ENCODE results near the gene PSMG4.

Gene PSMG4

DNA sequence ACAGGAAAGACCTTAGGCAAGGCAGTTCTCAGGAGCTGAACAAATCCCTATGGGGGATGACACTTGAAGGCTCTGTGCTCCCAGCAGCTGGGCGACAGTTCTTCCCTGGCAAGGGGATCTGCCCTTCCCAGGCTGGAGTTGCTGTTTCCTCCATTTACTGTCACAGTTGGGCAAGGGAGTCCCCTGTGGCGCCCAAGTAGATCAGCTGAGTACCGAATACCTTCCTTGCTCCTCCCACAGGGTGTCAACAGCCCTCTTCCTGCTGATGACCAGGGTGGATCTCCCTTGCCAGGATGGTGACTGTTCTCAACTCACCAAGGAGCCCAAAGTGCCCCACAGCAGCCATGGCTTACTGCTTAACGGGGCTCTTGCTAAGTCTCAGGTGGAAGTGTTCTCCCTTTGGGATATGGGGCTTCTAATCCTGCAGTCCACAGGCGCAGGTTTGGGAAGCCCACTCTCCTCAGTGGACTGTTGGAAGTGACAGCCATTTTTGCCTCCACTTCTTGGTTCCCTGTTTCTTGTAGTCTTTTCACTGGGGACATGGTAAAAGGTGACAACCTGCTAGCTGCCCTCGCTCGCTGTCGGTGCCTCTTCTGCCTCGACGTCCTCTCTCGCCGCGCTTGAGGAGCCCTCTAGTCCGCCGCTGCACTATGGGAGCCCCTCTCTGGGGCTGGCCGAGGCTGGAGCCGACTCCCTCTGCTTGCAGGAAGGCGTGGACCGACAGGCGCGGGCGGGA lies 5.7 kb upstream of the PSMG4 start:
- no peak for DNase-seq

GRCh38 chr6:3253597-3253961 lies 5.2 kb upstream of the PSMG4 start:
- DNase-seq: no peak

GRCh38 chr6:3258201-3258600 lies 546 bp upstream of the PSMG4 start:
- DNase-seq: no peak

GRCh38 chr6:3259491-3259958 lies 778 bp downstream of the PSMG4 start:
- peak; percentile 29 for DNase-seq

DNA sequence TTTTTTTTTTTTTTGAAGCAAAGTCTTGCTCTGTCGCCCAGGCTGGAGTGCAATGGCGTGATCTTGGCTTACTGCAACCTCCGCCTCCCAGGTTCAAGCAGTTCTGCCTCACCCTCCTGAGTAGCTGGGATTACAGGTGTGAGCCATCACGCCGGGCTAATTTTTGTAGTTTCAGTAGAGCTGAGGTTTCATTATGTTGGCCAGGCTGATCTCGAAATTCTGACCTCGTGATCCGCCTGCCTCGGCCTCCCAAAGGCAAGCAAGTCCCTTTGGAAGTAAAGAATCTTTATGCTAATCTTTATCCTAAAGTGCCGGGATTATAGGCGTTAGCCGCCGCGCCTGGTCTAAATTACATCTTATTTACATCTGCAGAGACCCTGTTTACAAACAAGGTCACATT lies 1.5 kb downstream of the PSMG4 start:
- no peak for DNase-seq

DNA sequence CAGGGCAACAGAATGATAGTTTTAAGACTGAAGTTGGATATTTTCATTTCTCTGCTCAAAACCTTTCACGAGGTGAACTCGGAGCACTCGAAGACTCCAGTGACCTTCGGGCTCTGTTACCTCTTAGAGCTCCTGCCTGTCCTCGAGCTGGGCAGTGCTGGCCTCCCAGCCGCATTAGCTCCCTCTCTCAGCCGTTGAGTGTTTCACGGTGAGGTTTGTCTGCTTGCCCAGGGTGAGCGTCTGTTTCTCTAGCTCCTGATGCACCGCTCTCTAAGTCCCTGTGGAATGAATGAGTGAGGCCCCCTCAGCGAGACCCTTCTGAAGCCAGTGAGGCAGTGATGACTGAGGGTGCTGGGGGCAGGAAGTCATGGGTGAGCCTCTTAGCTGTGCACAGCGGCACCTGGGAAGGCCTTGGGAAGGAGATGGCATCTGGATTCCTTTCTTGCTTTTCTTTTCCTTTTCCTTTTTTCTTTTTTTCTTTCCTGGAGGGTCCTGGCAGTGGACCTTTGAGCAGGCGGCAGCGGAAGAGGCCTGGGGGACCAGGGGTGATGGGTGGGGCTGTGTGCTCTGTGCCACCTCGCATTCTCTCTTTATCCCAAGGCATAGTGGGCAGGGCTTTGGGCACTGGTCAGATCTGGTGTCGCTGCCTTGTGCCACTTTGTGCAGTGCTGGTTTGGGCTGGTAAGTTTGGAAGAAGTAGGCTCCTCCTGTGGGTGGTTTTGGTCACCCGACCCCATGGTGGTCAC lies 2.2 kb downstream of the PSMG4 start:
- no peak for DNase-seq

GRCh38 chr6:3261518-3261820 lies 2.7 kb downstream of the PSMG4 start:
- no peak for DNase-seq

DNA sequence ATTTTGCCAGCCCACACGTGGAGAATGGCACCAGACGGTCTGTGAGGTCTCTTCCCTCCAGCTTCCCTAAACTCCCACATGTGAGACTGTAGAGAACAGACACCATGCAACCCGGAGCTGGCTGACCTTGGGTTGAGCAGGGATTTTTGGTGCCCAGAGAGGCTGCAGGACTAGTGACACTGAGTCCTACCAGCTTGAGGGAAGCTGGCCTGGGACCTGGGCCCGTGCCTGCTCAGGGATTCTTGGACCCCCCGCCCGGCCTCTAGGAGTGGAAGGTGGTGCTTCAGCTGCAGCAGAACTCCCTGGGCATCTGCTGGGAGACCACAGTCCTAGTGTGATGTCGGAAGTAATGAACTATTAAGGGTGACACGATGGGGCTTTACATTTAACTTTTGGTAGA lies 3.2 kb downstream of the PSMG4 start:
- no peak for DNase-seq

- no peak for DNase-seq
Measured at GRCh38 chr6:3263096-3263495, 4.3 kb downstream of the PSMG4 start.

DNA sequence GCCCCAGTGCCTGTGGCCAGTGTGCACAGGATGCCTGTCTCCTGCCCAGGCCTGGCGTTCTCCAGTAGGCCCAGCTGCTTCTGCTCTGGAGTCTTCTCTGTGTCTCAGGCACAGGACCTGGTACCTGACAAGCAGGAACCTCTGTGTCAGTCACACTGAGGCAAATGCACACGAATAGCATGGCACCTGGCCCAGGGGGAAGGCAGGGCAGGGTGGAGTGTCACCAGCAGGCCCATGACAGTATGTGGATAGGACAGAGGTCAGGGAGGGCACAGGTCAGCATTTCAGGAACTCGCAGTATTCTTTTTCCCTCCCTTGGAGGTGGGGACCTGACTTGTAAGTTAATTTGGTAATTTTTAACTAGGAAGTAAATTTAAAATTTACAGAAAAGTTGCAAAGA lies 5.6 kb downstream of the PSMG4 start:
- DNase-seq: no peak

GRCh38 chr6:3265671-3266070 lies 6.9 kb downstream of the PSMG4 start:
- DNase-seq: no peak

GRCh38 chr6:3266170-3266569 lies 7.4 kb downstream of the PSMG4 start:
- no peak for DNase-seq

GRCh38 chr6:3267162-3267561 lies 8.4 kb downstream of the PSMG4 start:
- DNase-seq: no peak

DNA sequence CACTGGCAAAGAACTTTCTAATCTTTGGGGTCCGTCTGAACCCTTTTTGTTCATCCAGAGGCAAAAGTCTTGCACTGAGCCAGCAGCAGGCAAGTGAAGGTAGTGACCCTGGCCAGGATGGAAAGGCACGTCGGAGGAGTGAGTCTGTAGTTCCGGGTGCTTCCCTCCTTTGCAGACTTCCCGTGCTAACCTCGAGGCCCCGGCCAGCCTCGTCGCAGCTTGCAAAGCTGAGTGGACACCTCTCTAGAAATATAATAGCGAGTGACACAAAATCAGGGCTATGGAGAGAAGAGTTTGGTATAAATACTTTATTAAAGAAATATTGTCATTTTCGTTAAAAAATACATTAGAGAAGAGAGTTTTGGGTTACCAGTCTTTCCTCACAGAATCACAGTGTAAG lies 9.9 kb downstream of the PSMG4 start:
- no peak for DNase-seq

DNA sequence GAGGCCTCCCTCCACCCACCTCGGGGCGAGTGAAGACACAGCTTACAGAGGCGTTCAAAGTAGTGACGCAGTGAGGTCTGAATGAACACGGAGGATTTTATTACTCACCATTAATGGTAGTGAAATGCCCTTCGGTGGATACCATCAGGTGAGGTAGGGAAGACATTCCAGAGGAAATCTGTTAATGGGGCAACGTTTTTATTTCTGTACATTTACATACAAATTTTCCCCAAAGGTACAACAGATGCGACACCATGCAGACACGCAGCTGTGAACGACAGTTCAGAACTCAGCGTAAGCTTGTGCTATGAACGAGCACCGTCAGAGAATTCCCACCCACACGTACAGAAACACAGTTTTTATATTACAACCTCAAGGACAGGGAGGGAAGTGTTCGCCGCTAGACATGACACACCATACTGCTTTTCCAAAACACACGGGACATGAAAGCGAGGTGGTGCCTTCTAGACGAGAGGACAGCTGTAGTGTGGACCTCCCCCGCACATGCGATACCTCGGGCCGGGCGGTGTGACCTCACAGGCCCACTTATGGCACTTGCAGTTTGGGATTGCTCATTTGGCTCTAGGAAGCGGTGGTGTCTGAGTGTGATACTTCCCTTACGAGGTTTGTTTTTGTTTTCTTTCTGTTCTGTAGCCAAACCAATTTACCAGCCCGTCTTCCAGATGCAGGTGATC lies 10.7 kb downstream of the PSMG4 start:
- DNase-seq: no peak

DNA sequence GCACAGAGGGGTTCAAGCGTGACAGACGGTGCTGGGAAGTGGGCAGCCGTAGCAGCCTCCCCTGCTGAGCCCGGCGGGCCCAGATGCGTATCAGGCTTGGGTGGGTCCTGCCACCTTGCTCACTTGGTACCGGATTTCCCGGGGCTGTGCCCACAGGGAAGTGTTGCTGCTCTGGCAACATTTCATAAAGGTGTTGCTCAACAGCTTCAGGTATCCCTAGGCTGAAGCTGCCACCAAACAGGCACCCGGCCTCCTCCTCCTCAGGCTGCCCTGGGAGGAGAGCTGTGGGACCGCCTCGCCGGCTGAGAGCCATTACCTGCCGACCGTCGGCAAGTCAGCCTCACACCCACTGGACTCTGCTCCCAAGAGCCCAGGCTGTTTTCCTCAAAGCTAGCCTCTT lies 11.5 kb downstream of the PSMG4 start:
- DNase-seq: no peak

GRCh38 chr6:3271756-3272155 lies 13.0 kb downstream of the PSMG4 start:
- no peak for DNase-seq

DNA sequence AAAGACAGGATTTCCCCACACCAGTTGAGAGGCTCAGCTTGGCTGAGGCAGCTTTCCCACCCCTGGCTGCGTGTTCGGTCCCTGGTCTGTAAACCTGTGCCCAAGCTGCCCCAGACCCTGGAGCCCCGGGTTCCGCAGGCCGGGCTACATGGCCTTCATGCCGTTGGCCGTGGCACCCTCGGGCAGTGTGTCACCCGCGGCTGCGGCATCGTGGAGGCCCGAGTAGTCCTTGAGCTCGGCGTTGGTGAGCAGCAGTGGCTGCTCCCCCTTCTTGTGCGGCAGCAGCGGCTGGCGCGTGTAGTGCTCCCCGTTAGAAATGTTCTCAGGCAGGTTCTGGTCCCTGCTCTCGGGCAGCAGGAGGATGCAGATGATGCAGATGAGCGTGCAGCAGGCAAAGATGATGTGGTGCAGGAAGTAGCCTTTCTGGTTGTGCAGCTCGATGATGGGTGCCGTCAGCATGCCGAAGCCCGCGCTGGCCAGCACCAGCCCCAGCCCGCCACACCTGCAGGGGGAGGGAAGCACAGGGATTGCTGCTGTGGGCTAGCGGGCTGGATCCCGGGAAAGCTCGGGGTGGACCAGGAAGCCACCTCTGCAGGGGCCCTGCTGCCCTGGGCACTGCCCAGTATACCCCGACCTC lies 14.3 kb downstream of the PSMG4 start:
- no peak for DNase-seq

- no peak for DNase-seq
Measured at GRCh38 chr6:3273707-3274521, 15.2 kb downstream of the PSMG4 start.

DNA sequence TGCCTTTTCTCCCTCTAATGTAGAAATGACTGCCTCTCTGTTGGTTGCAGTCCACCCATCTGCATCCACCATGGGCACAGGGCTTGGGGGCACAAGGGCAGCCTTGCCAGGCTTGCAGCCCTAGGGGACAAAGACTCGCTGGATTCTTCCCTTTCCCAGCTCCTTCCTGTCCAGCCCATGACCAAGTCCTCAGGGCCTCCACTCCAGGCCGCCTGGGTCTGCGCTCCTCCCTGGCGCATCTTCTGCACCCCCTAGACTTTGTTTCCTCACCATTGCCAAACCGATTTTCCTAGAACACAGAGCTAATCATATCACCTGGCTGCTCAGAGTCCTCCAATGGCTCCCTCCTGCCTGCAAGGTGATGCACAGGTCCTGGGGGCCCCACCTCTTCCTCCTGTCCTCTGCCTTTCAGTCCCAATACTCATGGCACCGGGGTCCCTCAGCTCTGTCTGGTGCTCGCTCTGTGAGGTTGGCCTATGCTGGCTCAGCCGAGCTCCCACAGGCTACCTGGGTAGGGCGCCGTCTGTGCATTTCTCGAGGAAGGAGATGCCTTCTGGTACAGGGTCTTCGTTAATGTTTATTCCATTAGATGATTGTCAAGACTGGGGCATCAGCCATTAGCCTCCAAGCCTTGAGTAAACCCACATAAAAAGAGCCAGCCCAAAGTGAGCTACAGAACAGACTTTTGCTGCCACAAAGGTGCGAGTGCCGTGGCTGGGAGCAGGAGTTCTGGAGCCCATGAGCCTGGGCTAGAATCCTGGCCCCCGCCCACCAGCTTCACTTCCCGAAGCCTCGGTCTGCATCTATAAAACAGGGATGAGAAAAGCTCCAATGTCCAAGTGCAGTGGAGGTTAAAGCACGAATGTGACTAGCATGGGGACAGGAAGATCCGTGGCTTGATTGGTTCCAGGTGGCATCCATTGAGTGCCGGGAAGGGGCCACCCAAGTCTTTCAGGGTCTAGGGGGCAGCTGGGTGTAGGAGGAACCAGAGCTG lies 17.7 kb downstream of the PSMG4 start:
- DNase-seq: no peak

- no peak for DNase-seq
Measured at GRCh38 chr6:3277251-3277650, 18.5 kb downstream of the PSMG4 start.
